ENCODE measurements around the gene SARNP. TPM values are rescaled to one million over a fixed set of nuclear protein-coding genes. Genes with fewer than 3 reads are reported as not detected.

The SARNP gene
- total and polyA plus RNA-seq, 9 of the 15 experiments (the other 6 are each of a cell fraction or from before 2014, with no cell fraction given): 70.1 to 400 (median 198) TPM

DNA sequence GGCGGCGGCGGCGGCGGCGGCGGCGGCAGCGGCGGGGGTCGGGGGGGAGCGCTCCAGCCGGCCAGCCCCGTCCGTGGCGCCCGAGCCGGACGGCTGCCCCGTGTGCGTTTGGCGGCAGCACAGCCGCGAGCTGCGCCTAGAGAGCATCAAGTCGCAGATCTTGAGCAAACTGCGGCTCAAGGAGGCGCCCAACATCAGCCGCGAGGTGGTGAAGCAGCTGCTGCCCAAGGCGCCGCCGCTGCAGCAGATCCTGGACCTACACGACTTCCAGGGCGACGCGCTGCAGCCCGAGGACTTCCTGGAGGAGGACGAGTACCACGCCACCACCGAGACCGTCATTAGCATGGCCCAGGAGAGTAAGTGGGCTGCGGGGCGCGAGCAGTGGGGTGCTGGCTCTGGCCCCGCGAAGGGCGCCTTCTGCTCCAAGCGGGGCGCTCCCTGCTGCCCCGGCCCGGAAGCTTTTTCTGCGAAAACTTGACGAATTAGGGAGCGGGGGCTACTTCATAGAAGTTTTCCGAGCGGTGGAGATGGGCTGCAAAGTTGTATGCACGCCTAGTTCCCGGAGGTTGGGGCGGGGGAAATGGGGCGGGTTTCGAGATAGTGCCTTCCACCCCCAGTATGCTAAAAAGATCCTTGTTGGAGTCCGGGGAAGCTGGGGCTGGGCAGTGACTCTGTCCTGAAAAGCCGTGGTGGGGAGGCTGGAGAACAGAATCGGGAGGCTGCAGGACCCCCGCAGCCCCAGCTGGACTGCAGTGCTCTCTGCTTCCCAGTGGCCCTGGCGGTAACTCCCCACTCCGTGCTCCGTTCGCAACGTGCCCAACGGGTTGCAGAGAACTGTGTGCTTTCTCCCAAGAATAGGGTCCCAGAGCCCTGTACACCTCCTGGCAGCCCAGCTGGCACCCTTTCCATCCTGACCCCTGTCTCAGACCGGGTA is 73.9 kb downstream of the SARNP start (continued):
- TF ChIP-seq, protein P1, sequence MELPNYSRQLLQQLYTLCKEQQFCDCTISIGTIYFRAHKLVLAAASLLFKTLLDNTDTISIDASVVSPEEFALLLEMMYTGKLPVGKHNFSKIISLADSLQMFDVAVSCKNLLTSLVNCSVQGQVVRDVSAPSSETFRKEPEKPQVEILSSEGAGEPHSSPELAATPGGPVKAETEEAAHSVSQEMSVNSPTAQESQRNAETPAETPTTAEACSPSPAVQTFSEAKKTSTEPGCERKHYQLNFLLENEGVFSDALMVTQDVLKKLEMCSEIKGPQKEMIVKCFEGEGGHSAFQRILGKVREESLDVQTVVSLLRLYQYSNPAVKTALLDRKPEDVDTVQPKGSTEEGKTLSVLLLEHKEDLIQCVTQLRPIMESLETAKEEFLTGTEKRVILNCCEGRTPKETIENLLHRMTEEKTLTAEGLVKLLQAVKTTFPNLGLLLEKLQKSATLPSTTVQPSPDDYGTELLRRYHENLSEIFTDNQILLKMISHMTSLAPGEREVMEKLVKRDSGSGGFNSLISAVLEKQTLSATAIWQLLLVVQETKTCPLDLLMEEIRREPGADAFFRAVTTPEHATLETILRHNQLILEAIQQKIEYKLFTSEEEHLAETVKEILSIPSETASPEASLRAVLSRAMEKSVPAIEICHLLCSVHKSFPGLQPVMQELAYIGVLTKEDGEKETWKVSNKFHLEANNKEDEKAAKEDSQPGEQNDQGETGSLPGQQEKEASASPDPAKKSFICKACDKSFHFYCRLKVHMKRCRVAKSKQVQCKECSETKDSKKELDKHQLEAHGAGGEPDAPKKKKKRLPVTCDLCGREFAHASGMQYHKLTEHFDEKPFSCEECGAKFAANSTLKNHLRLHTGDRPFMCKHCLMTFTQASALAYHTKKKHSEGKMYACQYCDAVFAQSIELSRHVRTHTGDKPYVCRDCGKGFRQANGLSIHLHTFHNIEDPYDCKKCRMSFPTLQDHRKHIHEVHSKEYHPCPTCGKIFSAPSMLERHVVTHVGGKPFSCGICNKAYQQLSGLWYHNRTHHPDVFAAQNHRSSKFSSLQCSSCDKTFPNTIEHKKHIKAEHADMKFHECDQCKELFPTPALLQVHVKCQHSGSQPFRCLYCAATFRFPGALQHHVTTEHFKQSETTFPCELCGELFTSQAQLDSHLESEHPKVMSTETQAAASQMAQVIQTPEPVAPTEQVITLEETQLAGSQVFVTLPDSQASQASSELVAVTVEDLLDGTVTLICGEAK (IDR thresholded peaks at IDR 0.05): peak; percentile 51; the same call in 1 of the 2 replicates
- TF ChIP-seq, protein P1 (CRISPR knock-in tag; IDR thresholded peaks at IDR 0.05): no peak
- TF ChIP-seq BCOR (IDR thresholded peaks at IDR 0.05) (peak; percentile 88), CREM (IDR thresholded peaks at IDR 0.05; ENCODE audit: low read depth) (peak; percentile 52; the same call in 1 of the 2 replicates), HDAC6 (IDR thresholded peaks at IDR 0.05; ENCODE audit: low read depth, low read length) (no peak), RB1 (IDR thresholded peaks at IDR 0.05; ENCODE audit: low read depth) (peak; percentile 42; the same call in 1 of the 2 replicates), CTBP1 (IDR thresholded peaks at IDR 0.05; ENCODE audit: borderline replicate concordance) (peak; percentile 75; the same call in 1 of the 2 replicates), TBL1XR1 (IDR thresholded peaks at IDR 0.05; ENCODE audit: low read length in 2 of 2) (no peak), HDAC1 (IDR thresholded peaks at IDR 0.05) (peak in 1 of 2 experiments; percentile 61; a peak in 1 of 4 replicates), SNRNP70 (optimal IDR thresholded peaks at IDR 0.05; ENCODE audit: low read depth, low read length) (no peak), ZBTB7A (IDR thresholded peaks at IDR 0.05; ENCODE audit: borderline replicate concordance, control insufficient read depth, low read depth, low read length) (peak; percentile 60; the same call in 1 of the 2 replicates), RFX7 (CRISPR knock-in tag; IDR thresholded peaks at IDR 0.05) (no peak), PPARD (CRISPR knock-in tag; IDR thresholded peaks at IDR 0.05) (no peak), L3MBTL2 (IDR thresholded peaks at IDR 0.05) (peak; percentile 41; the same call in 1 of the 2 replicates), ZNF764 (CRISPR knock-in tag; IDR thresholded peaks at IDR 0.05; ENCODE audit: low read depth) (no peak), RCOR1 (IDR thresholded peaks at IDR 0.05; ENCODE audit: borderline replicate concordance in 1 of 2, low read depth in 2 of 2, low read length in 2 of 2) (peak in 1 of 2 experiments; percentile 52; a peak in 1 of 4 replicates)
- TF ChIP-seq, protein P2, sequence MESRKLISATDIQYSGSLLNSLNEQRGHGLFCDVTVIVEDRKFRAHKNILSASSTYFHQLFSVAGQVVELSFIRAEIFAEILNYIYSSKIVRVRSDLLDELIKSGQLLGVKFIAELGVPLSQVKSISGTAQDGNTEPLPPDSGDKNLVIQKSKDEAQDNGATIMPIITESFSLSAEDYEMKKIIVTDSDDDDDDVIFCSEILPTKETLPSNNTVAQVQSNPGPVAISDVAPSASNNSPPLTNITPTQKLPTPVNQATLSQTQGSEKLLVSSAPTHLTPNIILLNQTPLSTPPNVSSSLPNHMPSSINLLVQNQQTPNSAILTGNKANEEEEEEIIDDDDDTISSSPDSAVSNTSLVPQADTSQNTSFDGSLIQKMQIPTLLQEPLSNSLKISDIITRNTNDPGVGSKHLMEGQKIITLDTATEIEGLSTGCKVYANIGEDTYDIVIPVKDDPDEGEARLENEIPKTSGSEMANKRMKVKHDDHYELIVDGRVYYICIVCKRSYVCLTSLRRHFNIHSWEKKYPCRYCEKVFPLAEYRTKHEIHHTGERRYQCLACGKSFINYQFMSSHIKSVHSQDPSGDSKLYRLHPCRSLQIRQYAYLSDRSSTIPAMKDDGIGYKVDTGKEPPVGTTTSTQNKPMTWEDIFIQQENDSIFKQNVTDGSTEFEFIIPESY (CRISPR knock-in tag; IDR thresholded peaks at IDR 0.05): no peak

All from K562 (cell line).